ENCODE measurements around the gene MAD2L1.

MAD2L1 gene

DNA sequence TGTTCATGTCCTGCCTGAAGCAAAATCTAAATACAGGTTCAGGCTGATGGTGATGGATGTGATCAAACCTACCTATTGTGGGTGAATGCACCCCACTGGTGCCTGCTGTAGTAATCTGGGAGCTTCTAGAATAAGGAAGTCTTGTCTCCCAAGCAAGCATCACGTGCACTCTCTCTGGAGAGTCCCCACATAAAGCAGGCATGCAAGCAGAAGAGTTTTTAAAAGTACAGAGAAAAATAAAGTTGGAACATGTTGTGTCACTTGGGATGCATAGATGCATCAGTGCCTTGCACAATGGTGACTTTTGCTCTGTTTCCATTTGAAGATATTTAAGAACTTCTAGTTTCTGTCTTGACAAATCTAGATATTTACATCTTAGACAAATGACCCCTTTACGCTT is 54.9 kb downstream of the MAD2L1 start:
- no peaks in the 10 kb centered on the region for H3K27me3 ChIP-seq (ENCODE audit: low read depth, low read length)
- H3K4me1 ChIP-seq (ENCODE audit: low read length) = peaks cover 15% of the 10 kb centered on the region
- H3K9me3 ChIP-seq (ENCODE audit: insufficient read depth, low read length) = no peaks in the 10 kb centered on the region
- no peaks in the 10 kb centered on the region for H3K36me3 ChIP-seq (replicated peaks; ENCODE audit: low read depth, low read length)
- no peak overlapping the region for H3K4me2 ChIP-seq (ENCODE audit: low read length)
- no peak overlapping the region for H3K9ac ChIP-seq (ENCODE audit: low read length)
- no peak overlapping the region for H2AFZ ChIP-seq (ENCODE audit: low read depth, low read length)
- no peaks in the 10 kb centered on the region for H3K79me2 ChIP-seq (ENCODE audit: low read length)
- TF ChIP-seq, protein P1, sequence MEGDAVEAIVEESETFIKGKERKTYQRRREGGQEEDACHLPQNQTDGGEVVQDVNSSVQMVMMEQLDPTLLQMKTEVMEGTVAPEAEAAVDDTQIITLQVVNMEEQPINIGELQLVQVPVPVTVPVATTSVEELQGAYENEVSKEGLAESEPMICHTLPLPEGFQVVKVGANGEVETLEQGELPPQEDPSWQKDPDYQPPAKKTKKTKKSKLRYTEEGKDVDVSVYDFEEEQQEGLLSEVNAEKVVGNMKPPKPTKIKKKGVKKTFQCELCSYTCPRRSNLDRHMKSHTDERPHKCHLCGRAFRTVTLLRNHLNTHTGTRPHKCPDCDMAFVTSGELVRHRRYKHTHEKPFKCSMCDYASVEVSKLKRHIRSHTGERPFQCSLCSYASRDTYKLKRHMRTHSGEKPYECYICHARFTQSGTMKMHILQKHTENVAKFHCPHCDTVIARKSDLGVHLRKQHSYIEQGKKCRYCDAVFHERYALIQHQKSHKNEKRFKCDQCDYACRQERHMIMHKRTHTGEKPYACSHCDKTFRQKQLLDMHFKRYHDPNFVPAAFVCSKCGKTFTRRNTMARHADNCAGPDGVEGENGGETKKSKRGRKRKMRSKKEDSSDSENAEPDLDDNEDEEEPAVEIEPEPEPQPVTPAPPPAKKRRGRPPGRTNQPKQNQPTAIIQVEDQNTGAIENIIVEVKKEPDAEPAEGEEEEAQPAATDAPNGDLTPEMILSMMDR (IDR thresholded peaks at IDR 0.05; ENCODE audit: low read depth, low read length) = no peak
- TF ChIP-seq EZH2phosphoT487 (IDR thresholded peaks at IDR 0.05; ENCODE audit: low read depth) = no peak
- H4K20me1 ChIP-seq (ENCODE audit: insufficient read depth, low read length) = no peaks in the 10 kb centered on the region
- H3K4me3 ChIP-seq (ENCODE audit: low read length) = no peak overlapping the region
- no peak overlapping the region for H3K27ac ChIP-seq (ENCODE audit: low read length)

DNA sequence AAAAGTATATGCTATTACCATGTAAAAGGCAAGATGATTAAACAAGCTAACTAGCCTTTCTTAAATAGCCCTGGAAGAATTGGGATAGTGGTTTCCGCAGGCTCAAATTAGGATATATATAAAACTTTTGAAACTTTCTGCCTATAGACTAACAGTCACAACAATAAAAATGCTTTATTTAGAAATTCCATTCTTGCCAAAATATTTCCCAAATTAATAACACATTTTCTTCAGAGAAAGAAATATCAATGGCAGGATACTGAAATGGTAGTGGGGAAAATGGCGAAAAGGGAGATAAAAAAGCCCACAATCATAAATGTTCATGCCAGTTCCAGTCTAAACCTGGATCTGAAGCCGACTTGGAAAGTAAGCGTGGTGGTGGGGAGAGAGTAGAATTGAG is 56.0 kb downstream of the MAD2L1 start:
- peaks cover 15% of the 10 kb centered on the region for H3K4me1 ChIP-seq (ENCODE audit: low read length)
- no peaks in the 10 kb centered on the region for H4K20me1 ChIP-seq (ENCODE audit: insufficient read depth, low read length)
- no peaks in the 10 kb centered on the region for H3K27me3 ChIP-seq (ENCODE audit: low read depth, low read length)
- H3K4me3 ChIP-seq (ENCODE audit: low read length) = no peak overlapping the region
- no peak for TF ChIP-seq EZH2phosphoT487 (IDR thresholded peaks at IDR 0.05; ENCODE audit: low read depth)
- H3K79me2 ChIP-seq (ENCODE audit: low read length) = no peaks in the 10 kb centered on the region
- H3K36me3 ChIP-seq (replicated peaks; ENCODE audit: low read depth, low read length) = no peaks in the 10 kb centered on the region
- no peak overlapping the region for H2AFZ ChIP-seq (ENCODE audit: low read depth, low read length)
- H3K9me3 ChIP-seq (ENCODE audit: insufficient read depth, low read length) = no peaks in the 10 kb centered on the region
- no peak overlapping the region for H3K9ac ChIP-seq (ENCODE audit: low read length)
- H3K4me2 ChIP-seq (ENCODE audit: low read length) = no peak overlapping the region
- H3K27ac ChIP-seq (ENCODE audit: low read length) = no peak overlapping the region

DNA sequence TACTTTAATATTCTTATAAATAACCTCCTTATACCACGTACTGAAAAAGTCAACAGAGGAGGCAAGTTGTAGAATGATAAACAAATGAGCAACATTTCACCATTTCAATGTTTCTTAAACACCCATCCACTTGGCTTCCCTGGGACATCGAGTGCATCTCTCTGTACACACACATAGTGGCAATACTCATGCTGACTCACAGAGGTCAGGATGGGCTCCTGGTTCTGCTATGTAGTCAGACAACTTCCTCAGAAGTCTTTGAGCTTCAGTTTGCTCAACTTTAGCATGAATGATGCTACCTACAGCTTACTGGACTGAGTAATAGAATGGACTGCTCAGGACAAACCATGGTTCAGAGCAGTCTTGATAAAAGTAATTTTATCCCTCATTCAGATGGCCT is 56.9 kb downstream of the MAD2L1 start:
- H3K4me3 ChIP-seq (ENCODE audit: low read length) = no peak overlapping the region
- no peaks in the 10 kb centered on the region for H3K9me3 ChIP-seq (ENCODE audit: insufficient read depth, low read length)
- H3K4me1 ChIP-seq (ENCODE audit: low read length) = peaks cover 15% of the 10 kb centered on the region
- no peaks in the 10 kb centered on the region for H4K20me1 ChIP-seq (ENCODE audit: insufficient read depth, low read length)
- no peaks in the 10 kb centered on the region for H3K79me2 ChIP-seq (ENCODE audit: low read length)
- H3K27me3 ChIP-seq (ENCODE audit: low read depth, low read length) = no peaks in the 10 kb centered on the region
- no peak overlapping the region for H3K9ac ChIP-seq (ENCODE audit: low read length)
- no peak for TF ChIP-seq EZH2phosphoT487 (IDR thresholded peaks at IDR 0.05; ENCODE audit: low read depth)
- TF ChIP-seq, protein P1 (IDR thresholded peaks at IDR 0.05; ENCODE audit: low read depth, low read length) = no peak
- no peak overlapping the region for H2AFZ ChIP-seq (ENCODE audit: low read depth, low read length)
- no peaks in the 10 kb centered on the region for H3K36me3 ChIP-seq (replicated peaks; ENCODE audit: low read depth, low read length)
- no peak overlapping the region for H3K4me2 ChIP-seq (ENCODE audit: low read length)
- no peak overlapping the region for H3K27ac ChIP-seq (ENCODE audit: low read length)

DNA sequence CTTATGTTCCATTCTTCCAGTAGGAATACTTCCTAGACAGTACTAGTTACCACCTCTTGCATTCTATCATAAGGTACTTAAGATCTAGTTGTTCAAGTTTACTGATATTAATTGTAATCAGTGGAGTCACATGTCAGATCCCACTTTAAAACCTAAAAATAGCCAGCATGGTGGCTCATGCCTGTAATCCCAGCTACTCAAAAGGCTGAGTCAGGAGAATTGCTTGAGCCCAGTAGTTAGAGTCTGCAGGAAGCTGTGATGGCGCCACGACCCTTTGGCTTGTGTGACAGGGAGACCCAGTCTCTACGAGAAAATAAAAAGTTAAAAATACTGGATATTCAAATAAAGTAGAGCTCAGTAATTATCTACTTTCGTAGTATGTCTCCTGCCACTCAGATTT is 57.7 kb downstream of the MAD2L1 start:
- Histone ChIP-seq H3K4me1 (ENCODE audit: low read length) (peaks cover 15% of the 10 kb centered on the region), H3K4me3 (ENCODE audit: low read length) (no peak overlapping the region), H3K36me3 (replicated peaks; ENCODE audit: low read depth, low read length) (no peaks in the 10 kb centered on the region), H3K27me3 (ENCODE audit: low read depth, low read length) (no peaks in the 10 kb centered on the region), H2AFZ (ENCODE audit: low read depth, low read length) (no peak overlapping the region), H4K20me1 (ENCODE audit: insufficient read depth, low read length) (no peaks in the 10 kb centered on the region), H3K9me3 (ENCODE audit: insufficient read depth, low read length) (no peaks in the 10 kb centered on the region), H3K4me2 (ENCODE audit: low read length) (no peak overlapping the region), H3K79me2 (ENCODE audit: low read length) (no peaks in the 10 kb centered on the region), H3K9ac (ENCODE audit: low read length) (no peak overlapping the region), H3K27ac (ENCODE audit: low read length) (no peak overlapping the region)
- TF ChIP-seq EZH2phosphoT487 (IDR thresholded peaks at IDR 0.05; ENCODE audit: low read depth) = no peak
- TF ChIP-seq, protein P1 (IDR thresholded peaks at IDR 0.05; ENCODE audit: low read depth, low read length) = no peak

Measured in OCI-LY3 (cell line).